Fibroblast of skin of left quadriceps (primary cell): Measurements from ENCODE around the gene GSE1.

ENCODE experiments used
- DNase-seq, 2 experiments: peaks; one replicate each; pipeline ENCODE4 v3.0.0-alpha.2; 2013; ENCODE audit warnings: low read depth in 2 of 2

Gene GSE1

GRCh38 chr16:85698935-85699558 is 85.9 kb downstream of the GSE1 start:
- no peak for DNase-seq

GRCh38 chr16:85699628-85700027 is 86.5 kb downstream of the GSE1 start:
- no peak for DNase-seq

- no peak for DNase-seq
Measured at GRCh38 chr16:85704011-85704410, 90.9 kb downstream of the GSE1 start.

GRCh38 chr16:85704900-85705846 is 92.1 kb downstream of the GSE1 start:
- no peak for DNase-seq

GRCh38 chr16:85706449-85707034 is 93.4 kb downstream of the GSE1 start:
- no peak for DNase-seq

GRCh38 chr16:85707528-85708095 is 94.5 kb downstream of the GSE1 start:
- DNase-seq: no peak

- no peak for DNase-seq
Measured at GRCh38 chr16:85708338-85708737, 95.2 kb downstream of the GSE1 start.

- DNase-seq: no peak
Measured at GRCh38 chr16:85709766-85710585, 96.9 kb downstream of the GSE1 start.

- DNase-seq: no peak
Measured at GRCh38 chr16:85710732-85711131, 97.6 kb downstream of the GSE1 start.

- no peak for DNase-seq
Measured at GRCh38 chr16:85711982-85712587, 99.0 kb downstream of the GSE1 start.

- no peak for DNase-seq
Measured at GRCh38 chr16:85712801-85713200, 99.7 kb downstream of the GSE1 start.

- no peak for DNase-seq
Measured at GRCh38 chr16:85715169-85716021, 102.3 kb downstream of the GSE1 start.

GRCh38 chr16:85716022-85716679 is 103.0 kb downstream of the GSE1 start:
- DNase-seq: no peak

- no peak for DNase-seq
Measured at GRCh38 chr16:85716680-85717038, 103.5 kb downstream of the GSE1 start.

- DNase-seq: no peak
Measured at GRCh38 chr16:85717393-85718152, 104.5 kb downstream of the GSE1 start.

- DNase-seq: no peak
Measured at GRCh38 chr16:85718153-85718477, 105.0 kb downstream of the GSE1 start.

GRCh38 chr16:85718682-85719081 is 105.6 kb downstream of the GSE1 start:
- no peak for DNase-seq

- DNase-seq: no peak
Measured at GRCh38 chr16:85719605-85720301, 106.6 kb downstream of the GSE1 start.

GRCh38 chr16:85720302-85720637 is 107.1 kb downstream of the GSE1 start:
- DNase-seq: no peak
